Measurements from ENCODE around the gene GRAMD2A.

Gene GRAMD2A

DNA sequence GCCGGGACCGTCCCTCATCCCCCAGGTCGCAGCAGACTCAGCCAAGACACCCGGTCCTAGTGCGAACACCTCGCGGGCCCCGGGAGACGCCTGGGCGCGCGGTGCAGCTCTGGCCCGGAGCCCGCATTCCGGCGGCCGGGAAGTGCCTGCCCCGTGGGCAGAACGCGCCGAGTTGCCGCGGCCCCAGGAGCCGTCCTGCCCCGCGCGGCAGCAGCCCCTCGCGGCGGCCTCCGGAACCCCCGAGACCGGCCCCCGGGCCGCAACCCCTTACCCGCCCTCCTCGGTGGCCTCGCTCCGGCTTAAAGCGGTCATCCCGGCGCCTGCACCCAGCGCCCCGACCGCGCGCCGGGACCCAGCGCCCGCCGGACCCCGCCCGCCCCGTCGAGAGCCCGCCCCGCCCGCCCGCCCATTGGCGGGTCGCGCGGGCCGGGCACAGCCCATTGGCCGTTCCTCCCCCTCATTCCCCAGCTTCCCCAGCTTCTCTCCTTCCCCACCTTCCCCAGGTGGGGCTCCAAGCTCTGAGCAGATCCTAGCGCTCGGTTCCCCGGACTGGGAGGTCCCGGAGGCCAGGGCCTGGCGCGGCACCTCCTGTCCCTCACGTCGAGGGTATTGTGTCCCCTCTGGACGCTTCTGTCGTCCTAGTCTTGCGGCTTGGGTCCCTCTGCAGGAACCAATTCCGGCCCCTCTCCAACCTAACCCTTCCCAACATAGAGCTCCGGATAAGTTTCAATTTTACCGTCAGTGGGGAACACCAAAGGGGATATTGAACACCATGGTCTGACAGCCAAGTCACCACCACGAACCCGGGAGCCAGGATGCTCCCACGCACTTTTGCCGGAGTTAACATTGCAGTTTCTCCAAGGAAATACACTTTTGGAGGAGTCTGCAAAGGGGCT lies at the start of gene GRAMD2A:
TSS of gene GRAMD2A (minus strand) at position 328 of the 896 bp plus-strand sequence.
- no peak for DNase-seq (ENCODE audit: low read depth in 3 of 3)

- DNase-seq (ENCODE audit: low read depth in 3 of 3) = no peak
Observed at GRCh38 chr15:72242775-72243370, 45.3 kb upstream of the GRAMD2A start.

GRCh38 chr15:72239652-72240051 lies 42.1 kb upstream of the GRAMD2A start:
- DNase-seq (ENCODE audit: low read depth in 3 of 3) = no peak

DNA sequence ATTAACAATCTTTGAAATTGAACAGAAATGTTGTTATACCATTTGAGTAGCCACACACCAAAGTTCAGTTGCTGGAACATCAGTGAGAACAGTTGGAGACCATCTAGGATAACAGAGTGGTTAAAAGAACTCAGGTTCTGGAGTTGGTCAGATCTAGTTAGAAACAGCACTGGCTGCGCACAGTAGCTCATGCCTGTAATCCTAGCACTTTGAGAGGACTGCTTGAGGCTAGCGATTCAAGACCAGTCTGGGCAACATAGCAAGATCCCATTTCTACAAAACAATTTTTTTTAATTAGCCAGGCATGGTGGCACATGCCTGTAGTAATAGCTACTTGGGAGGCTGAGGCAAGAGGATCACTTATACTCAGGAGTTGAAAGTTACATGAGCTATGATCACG lies 41.0 kb upstream of the GRAMD2A start:
- DNase-seq (ENCODE audit: low read depth in 3 of 3) = no peak

GRCh38 chr15:72237853-72238224 lies 40.3 kb upstream of the GRAMD2A start:
- no peak for DNase-seq (ENCODE audit: low read depth in 3 of 3)

DNA sequence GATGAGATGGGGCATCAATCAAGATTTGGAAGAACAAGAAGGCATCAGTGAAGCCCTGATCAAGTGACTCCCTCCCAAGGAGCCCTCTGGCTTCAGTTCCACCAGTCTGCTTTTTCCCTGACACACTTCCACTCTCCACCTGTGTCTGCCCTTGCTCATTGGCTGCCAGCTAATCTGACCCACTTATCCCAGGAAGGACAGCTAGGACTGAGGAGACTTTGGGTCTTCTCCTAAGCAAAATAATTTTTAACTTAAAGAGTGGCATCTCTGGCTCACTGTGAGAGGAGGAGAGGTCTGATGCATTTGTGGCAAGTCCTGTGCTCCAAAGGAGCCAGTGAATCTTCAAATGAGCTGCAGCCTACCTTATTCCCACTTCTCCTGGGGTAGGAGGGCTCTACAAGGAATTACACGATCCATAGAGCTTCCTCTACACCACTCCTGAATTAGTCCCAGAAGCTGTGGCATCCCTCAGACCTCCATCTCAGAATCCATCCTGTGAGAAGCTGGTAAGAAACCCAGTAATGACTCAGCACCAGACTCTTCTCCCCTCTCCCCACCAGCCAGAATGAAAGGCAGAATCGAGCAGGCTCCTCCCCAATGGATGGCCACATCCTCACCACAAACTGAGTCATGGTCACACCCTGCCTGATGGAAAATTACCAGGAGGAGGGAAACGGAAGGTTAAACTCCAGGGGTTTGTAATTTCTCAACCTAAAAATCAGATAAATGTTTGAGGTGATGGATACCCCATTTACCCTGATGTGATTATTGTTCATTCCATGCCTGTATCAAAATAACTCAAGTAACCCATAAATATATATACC lies 39.7 kb upstream of the GRAMD2A start:
- peak; percentile 24 to 52 (median 36) for DNase-seq (ENCODE audit: low read depth in 3 of 3)

GRCh38 chr15:72236381-72237003 lies 38.9 kb upstream of the GRAMD2A start:
- no peak for DNase-seq (ENCODE audit: low read depth in 3 of 3)

GRCh38 chr15:72235298-72235697 lies 37.7 kb upstream of the GRAMD2A start:
- DNase-seq (ENCODE audit: low read depth in 3 of 3) = no peak

- DNase-seq (ENCODE audit: low read depth in 3 of 3) = no peak
Observed at GRCh38 chr15:72233769-72234168, 36.2 kb upstream of the GRAMD2A start.

DNA sequence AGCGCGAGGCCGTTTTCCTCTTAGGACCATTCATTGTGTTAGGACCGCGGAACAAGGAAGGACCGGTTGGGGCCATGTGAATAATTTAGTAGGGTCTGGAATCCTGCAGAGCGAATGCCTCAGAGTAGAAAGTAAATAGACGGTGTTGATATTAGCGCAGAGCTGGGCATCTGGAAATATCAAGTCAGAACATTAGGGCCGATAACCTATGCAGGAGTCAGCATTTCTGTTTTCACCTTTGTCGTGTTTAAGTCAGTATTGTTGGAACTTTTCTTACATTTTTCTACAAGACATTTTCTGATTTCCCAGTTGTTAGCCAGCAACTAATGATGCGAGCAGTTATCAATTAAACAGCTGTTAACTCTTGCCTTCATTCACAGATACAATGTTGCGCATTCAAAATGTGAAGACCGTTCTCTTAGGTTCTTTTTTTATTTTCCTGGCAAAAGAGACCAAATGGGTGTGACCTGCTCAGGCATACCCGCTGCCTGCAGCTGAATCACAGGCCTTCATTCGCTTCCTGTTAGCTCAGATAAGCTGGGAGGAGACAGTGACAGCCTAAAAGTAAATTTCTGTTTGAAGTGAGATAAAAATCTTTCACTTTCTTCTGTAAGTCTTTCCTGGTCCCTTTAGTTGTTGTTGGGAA lies 34.4 kb upstream of the GRAMD2A start:
- DNase-seq (ENCODE audit: low read depth in 3 of 3) = peak in 1 of 3 experiments; percentile 50

GRCh38 chr15:72231066-72231832 lies 33.7 kb upstream of the GRAMD2A start, which contains the start of gene PKM:
Gene PKM (minus strand): TSS chr15:72231190. CDS start chr15:72219097, 12,093 bp downstream.
- DNase-seq (ENCODE audit: low read depth in 3 of 3) = peak; percentile 90 to 93 (median 92)

DNA sequence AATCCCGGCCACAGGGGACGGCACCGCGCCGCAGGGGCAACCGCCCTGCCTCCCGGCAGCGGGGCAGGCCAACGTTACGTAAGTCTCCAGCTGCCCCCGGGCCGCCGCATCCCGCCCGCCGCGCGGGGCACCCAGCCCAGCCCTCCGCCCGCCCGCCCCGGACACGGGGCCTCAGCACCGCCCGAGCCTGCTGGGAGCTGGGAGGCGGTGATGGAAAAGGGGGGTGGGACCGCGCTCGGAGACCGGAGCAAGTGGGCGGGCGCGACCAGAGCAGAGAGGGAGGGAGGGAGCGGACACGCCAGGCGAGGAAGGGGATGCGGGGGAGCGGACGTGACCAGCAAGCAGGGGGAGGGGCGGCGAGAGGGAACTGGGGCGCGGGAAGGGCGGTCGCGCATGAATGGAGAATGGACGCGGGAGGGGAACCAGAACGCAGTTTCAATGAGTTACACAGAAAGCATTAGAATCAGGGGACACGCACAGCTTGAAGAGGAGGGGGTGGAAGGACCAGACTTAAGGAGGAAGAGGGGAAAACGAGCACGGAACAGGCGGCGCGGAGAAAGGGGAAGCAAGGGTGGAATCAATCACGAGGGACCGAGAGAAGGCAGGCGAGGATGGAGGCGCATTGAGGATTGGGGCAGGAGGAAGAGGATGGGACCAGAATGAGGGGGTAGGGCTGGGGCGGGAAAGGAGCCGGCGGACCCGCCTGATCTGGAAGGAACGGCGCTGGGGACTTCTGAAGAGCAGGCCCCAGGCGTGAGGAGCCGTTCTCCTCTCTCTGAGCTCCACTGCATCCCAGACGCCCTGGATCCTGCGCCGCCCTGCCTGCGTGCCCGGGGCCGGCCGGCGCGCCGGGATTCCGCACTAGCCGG lies 32.8 kb upstream of the GRAMD2A start:
- peak; percentile 76 to 88 (median 77) for DNase-seq (ENCODE audit: low read depth in 3 of 3)

- DNase-seq (ENCODE audit: low read depth in 3 of 3) = no peak
Observed at GRCh38 chr15:72229947-72230196, 32.3 kb upstream of the GRAMD2A start.

DNA sequence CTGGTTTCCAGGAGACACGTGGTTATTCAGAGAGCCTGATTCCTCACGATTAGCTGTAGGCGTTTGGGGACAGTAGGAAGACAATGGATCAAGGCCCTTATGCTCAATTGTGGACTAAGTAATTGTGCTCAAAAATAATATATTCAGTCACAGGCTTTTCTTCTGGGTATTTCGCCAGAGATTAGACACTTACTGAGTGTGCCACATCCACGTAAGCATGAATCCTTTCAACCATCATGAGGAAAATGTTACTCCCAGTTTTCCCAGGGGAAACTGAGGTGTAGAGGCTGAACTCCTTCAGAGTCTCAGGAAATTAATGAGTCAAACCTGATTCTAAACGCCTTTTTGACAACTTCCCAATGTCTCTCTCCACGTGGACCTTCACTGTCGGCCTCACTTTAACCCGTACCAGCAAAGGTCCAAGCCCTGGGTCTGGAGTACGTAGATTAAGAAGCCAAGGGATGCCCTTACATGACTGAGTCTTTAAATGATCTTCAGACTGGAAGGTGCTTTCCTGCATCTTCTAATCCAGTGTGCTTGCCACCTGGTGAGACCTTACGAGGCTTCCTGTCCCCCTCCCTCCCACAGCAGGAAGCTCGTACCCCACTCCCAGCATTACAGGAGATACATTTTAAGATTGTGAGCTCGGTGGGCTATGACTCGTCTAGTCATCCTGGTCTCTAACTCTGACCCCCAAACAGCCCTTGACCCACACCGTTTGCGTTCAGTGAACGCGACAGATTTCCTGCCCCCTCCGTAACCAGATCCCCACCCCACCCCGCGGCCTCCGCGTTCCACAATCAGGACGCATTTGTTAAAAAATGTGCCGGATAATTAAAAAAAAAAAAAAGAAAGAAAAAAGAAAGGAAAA lies 31.7 kb upstream of the GRAMD2A start:
- peak; percentile 26 to 29 (median 28) for DNase-seq (ENCODE audit: low read depth in 3 of 3)

DNA sequence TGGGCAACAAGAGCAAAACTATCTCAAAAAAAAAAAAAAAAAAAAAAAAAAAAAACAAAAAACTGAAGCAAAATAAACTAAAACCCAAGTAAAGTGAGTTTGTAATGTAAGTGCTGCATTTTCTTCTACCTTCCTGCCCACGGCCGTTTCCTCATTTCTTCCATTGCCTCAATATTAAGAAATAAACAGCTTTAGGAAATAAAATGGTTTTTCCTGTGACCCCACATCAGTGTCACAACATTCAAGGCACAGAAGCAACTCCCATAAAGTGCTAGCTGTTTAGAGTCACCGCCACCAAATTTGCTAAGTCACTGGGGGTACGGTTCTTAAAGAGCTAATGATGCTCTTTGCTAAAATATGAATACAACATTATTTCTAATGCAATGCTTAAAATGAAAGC lies 30.1 kb upstream of the GRAMD2A start:
- no peak for DNase-seq (ENCODE audit: low read depth in 3 of 3)

GRCh38 chr15:72227192-72227586 lies 29.6 kb upstream of the GRAMD2A start:
- DNase-seq (ENCODE audit: low read depth in 3 of 3) = peak in 1 of 3 experiments; percentile 37

GRCh38 chr15:72223278-72223677 lies 25.7 kb upstream of the GRAMD2A start:
- DNase-seq (ENCODE audit: low read depth in 3 of 3) = no peak

- no peak for DNase-seq (ENCODE audit: low read depth in 3 of 3)
Observed at GRCh38 chr15:72222393-72222792, 24.8 kb upstream of the GRAMD2A start.

DNA sequence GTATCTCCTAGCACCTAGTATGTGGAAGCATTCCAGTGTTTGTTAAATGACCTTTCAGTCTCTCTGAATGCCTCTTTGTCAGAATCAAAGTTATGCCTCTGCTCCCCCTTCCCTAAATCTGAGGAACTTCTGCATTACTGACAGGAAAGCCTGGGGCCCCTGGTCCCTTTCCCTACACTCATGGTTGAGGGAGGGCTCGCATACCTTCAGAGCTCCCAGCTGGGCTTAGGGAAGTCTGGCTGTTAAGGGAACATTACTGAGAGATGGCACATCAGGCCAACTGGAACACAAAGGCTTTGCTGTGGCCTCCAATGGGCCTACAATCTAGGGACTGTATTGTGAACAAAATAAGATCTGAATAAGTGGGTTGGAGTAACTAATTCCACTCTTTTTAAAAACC lies 23.1 kb upstream of the GRAMD2A start:
- no peak for DNase-seq (ENCODE audit: low read depth in 3 of 3)
